CD14-positive monocyte (primary cell): ENCODE data around the gene DSTN. TPM values are rescaled to one million over a fixed set of nuclear protein-coding genes. Genes with fewer than 3 reads are reported as not detected.

Experiments used
- DNase-seq, 3 donors: peaks; one replicate each; pipeline ENCODE4 v3.0.0-alpha.2; 2011 to 2022
- H2AFZ ChIP-seq: 2 replicates; pipeline ENCODE4 v1.6.0; 2012; ENCODE audit warnings: mild to moderate bottlenecking, low read depth, low read length, inconsistent platforms; ENCODE audit not compliant: insufficient read depth, poor library complexity, severe bottlenecking
- H3K27ac ChIP-seq, 2 donors: 1 replicate in 1 of 2; 2 replicates in 1 of 2; pipeline ENCODE4 v1.5.1; 2012 to 2013; ENCODE audit warnings: low read length in 2 of 2, control low read depth in 1 of 2, inconsistent platforms in 1 of 2, low read depth in 1 of 2, mild to moderate bottlenecking in 1 of 2
- H3K27me3 ChIP-seq, 2 donors: one replicate each; pipeline versions ENCODE4 v1.6.0 to v1.6.1; 2011 to 2013; ENCODE audit warnings: low read length in 2 of 2; ENCODE audit not compliant: control insufficient read depth in 2 of 2, insufficient read depth in 2 of 2
- H3K36me3 ChIP-seq, 2 donors: replicated peaks in 1 of 2; 1 replicate in 1 of 2; 2 replicates in 1 of 2; pipeline versions ENCODE4 v1.5.1 to v1.6.1; 2012 to 2013; ENCODE audit warnings: low read length in 2 of 2, control low read depth in 1 of 2, inconsistent platforms in 1 of 2, mild to moderate bottlenecking in 1 of 2; ENCODE audit not compliant: insufficient read depth in 2 of 2, control insufficient read depth in 1 of 2
- H3K4me1 ChIP-seq, 2 donors: 1 replicate in 1 of 2; 2 replicates in 1 of 2; pipeline versions ENCODE4 v1.5.1 to v1.6.1; 2012 to 2013; ENCODE audit warnings: low read length in 2 of 2, control low read depth in 1 of 2, inconsistent platforms in 1 of 2, mild to moderate bottlenecking in 1 of 2, moderate library complexity in 1 of 2; ENCODE audit not compliant: insufficient read depth in 2 of 2, control insufficient read depth in 1 of 2
- H3K4me2 ChIP-seq: replicated peaks from 2 replicates; pipeline ENCODE3; 2012; ENCODE audit warnings: low read length, moderate library complexity, mild to moderate bottlenecking; ENCODE audit not compliant: poor library complexity, severe bottlenecking; ENCODE audit errors: extremely low read depth
- H3K4me3 ChIP-seq, 3 experiments: fragments of 200-600 bp in 1 of 3; sonication (generic) in 1 of 3; replicated peaks in 1 of 3; 1 replicate in 2 of 3; 2 replicates in 1 of 3; pipeline ENCODE4 v1.5.1; 2011 to 2013; ENCODE audit warnings: low read length in 3 of 3, mild to moderate bottlenecking in 3 of 3, control low read depth in 2 of 3, low read depth in 2 of 3, inconsistent platforms in 1 of 3, moderate library complexity in 1 of 3
- H3K79me2 ChIP-seq: 2 replicates; pipeline ENCODE4 v1.6.0; 2012; ENCODE audit warnings: mild to moderate bottlenecking, control low read depth, inconsistent platforms, low read length, moderate library complexity; ENCODE audit not compliant: insufficient read depth
- H3K9ac ChIP-seq: 2 replicates; pipeline ENCODE4 v1.6.0; 2017; ENCODE audit warnings: low read length, mild to moderate bottlenecking; ENCODE audit not compliant: insufficient read depth, poor library complexity, severe bottlenecking
- H3K9me3 ChIP-seq, 2 donors: replicated peaks in 1 of 2; 1 replicate in 1 of 2; 2 replicates in 1 of 2; pipeline versions ENCODE4 v1.5.1 to v1.6.1; 2012 to 2013; ENCODE audit warnings: low read length in 2 of 2, control low read depth in 1 of 2; ENCODE audit not compliant: control insufficient read depth in 1 of 2, insufficient read depth in 1 of 2
- H4K20me1 ChIP-seq: 2 replicates; pipeline ENCODE4 v1.6.0; 2012; ENCODE audit warnings: mild to moderate bottlenecking, low read length, control low read depth, moderate library complexity; ENCODE audit not compliant: insufficient read depth
- H3K27ac Mint-ChIP-seq, 7 donors: one replicate each; pipeline ENCODE4 v1.8.0; 2020; ENCODE audit warnings: mild to moderate bottlenecking in 7 of 7, mixed read lengths in 7 of 7, moderate library complexity in 6 of 7, inconsistent platforms in 2 of 7
- H3K27me3 Mint-ChIP-seq, 3 donors: one replicate each; pipeline ENCODE4 v1.8.0; 2021 to 2022; ENCODE audit warnings: low read depth in 3 of 3, mild to moderate bottlenecking in 3 of 3, mixed read lengths in 3 of 3, moderate library complexity in 3 of 3, inconsistent platforms in 1 of 3
- H3K36me3 Mint-ChIP-seq, 2 donors: one replicate each; pipeline ENCODE4 v1.8.0; 2020; ENCODE audit warnings: mixed read lengths in 2 of 2, inconsistent platforms in 1 of 2, mild to moderate bottlenecking in 1 of 2
- H3K4me1 Mint-ChIP-seq: one replicate; pipeline ENCODE4 v1.8.0; 2020; ENCODE audit warnings: mild to moderate bottlenecking, mixed read lengths
- H3K4me3 Mint-ChIP-seq, 2 donors: one replicate each; pipeline ENCODE4 v1.8.0; 2020; ENCODE audit warnings: mild to moderate bottlenecking in 2 of 2, mixed read lengths in 2 of 2, moderate library complexity in 1 of 2
- H3K9me3 Mint-ChIP-seq, 7 donors: one replicate each; pipeline ENCODE4 v1.8.0; 2020 to 2022; ENCODE audit warnings: mixed read lengths in 7 of 7, mild to moderate bottlenecking in 6 of 7, moderate library complexity in 6 of 7, inconsistent platforms in 2 of 7
- WGBS: methylation state at CpG from one replicate; pipeline ENCODE4 v1.1.5; 2013; ENCODE audit warnings: missing lambda C conversion rate; ENCODE audit not compliant: insufficient coverage; 5-methylcytosine and 5-hydroxymethylcytosine counted together
- intact Hi-C, 2 donors: fragments of 100-400 bp; cut with micrococcal nuclease; formaldehyde crosslinking; loops; one replicate each; pipeline versions ENCODE4 v1.15.0 to v1.15.1; 2023
- polyA plus RNA-seq, 3 donors: library from polyadenylated mRNA; depleted of rRNA in 1 of 3; unstranded in 2 of 3; stranded (reverse) in 1 of 3; fragments of 300-500 nt in 2 of 3; fragments of >200 nt in 1 of 3; fragmentation: Illumina TruSeq in 2 of 3; gene quantifications; 1 replicate in 2 of 3; 2 replicates in 1 of 3; pipeline ENCODE4 v1.2.3, GENCODE V29; 2012 to 2021
- TF ChIP-seq, protein P1 (sequence below): fragments of 200-600 bp; IDR thresholded peaks from one replicate; pipeline ENCODE4 v1.8.0; 2022; ENCODE audit warnings: antibody characterized with exemption, mild to moderate bottlenecking

The DSTN gene
- polyA plus RNA-seq, 3 donors, result 15.6 to 63.8 (median 58.4) TPM

DNA sequence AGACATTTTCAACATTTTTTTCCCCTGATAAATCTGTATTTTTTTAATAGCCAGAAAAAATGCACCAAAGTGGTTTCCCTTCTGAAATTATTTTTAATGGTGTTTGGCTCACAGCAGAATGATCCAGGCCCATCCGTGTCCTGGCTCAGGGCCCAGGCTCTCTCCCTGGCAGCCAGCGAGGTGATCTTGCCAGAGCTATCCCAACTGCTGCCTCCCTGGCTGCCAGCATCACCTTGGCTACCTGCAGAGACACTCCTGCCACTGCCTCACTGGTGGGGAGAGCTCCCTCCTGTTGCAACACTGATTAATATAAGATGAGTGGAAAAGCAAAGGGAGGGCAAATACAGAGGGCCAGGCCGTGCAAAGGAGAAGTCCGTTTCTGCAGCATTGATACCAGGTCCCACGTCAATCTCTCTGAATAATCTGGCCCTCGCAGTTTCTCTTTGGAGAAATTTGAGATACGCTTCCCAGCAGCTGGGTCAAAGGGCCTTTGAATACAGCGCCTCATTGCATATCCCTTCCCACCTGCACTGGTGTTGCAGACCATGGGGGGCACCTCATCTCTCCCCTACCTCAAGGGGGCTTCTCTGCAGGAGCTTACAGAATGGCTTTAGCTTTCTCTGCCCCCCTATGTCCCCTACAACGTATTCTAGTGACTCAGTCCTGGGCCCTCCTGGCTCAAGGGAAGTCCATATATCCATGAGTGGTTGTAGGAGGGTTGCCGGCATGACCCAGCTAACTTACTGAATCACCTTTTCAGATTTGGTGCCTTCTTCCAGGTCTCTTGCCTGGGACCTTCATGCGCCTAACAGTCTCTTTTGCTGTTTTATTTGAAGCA lies 12.8 kb upstream of the DSTN start:
- no peaks in the 10 kb centered on the region for H4K20me1 ChIP-seq

DNA sequence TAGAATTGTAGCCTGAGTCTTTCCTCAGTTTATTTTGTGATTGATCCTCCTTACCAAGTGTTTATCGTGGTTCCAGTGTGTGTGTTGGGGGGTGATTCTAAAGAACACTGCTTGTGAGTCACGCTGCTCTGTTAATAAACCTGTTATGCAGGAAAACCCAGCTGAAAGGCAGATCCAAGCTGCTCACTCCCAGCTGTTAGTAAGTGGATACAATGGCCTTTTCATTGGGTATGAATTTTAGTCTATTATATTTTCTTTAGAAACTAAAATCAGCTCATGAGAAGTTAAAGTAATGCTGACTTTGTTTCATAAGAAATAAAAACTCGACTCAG lies 12.2 kb upstream of the DSTN start:
- peak overlapping the region in 3 of 7 donors; percentile 4 to 81 (median 10) for H3K27ac Mint-ChIP-seq
- H3K9me3 ChIP-seq, result no peaks in the 10 kb centered on the region
- peaks cover 4 to 5% of the 10 kb centered on the region in 2 donors for H3K4me1 ChIP-seq
- H3K4me3 Mint-ChIP-seq, result no peak overlapping the region
- no peaks in the 10 kb centered on the region for H3K27me3 ChIP-seq
- no CpG with 5 or more reads among the region's 3 CpGs for WGBS
- H3K79me2 ChIP-seq, result no peaks in the 10 kb centered on the region
- H3K4me3 ChIP-seq, result no peak overlapping the region
- no peaks in the 10 kb centered on the region for H4K20me1 ChIP-seq
- no peak for DNase-seq
- H3K9me3 Mint-ChIP-seq, result no peaks in the 10 kb centered on the region
- intact Hi-C loops, result no loop called here
- no peaks in the 10 kb centered on the region for H3K27me3 Mint-ChIP-seq
- no peaks in the 10 kb centered on the region for H3K36me3 ChIP-seq
- no peak overlapping the region for H2AFZ ChIP-seq
- no peak overlapping the region for H3K9ac ChIP-seq
- H3K4me2 ChIP-seq, result no peak overlapping the region
- no peak overlapping the region for H3K27ac ChIP-seq
- TF ChIP-seq, protein P1, sequence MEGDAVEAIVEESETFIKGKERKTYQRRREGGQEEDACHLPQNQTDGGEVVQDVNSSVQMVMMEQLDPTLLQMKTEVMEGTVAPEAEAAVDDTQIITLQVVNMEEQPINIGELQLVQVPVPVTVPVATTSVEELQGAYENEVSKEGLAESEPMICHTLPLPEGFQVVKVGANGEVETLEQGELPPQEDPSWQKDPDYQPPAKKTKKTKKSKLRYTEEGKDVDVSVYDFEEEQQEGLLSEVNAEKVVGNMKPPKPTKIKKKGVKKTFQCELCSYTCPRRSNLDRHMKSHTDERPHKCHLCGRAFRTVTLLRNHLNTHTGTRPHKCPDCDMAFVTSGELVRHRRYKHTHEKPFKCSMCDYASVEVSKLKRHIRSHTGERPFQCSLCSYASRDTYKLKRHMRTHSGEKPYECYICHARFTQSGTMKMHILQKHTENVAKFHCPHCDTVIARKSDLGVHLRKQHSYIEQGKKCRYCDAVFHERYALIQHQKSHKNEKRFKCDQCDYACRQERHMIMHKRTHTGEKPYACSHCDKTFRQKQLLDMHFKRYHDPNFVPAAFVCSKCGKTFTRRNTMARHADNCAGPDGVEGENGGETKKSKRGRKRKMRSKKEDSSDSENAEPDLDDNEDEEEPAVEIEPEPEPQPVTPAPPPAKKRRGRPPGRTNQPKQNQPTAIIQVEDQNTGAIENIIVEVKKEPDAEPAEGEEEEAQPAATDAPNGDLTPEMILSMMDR, result no peak
- no peaks in the 10 kb centered on the region for H3K36me3 Mint-ChIP-seq
- peaks cover 9% of the 10 kb centered on the region for H3K4me1 Mint-ChIP-seq

More for the DNA sequence above, 12.8 kb upstream of the DSTN start:
- Histone ChIP-seq H3K36me3 (no peaks in the 10 kb centered on the region), H3K4me1 (peaks cover 4 to 5% of the 10 kb centered on the region in 2 donors), H3K4me3 (no peak overlapping the region), H3K79me2 (no peaks in the 10 kb centered on the region), H3K4me2 (no peak overlapping the region), H3K27me3 (no peaks in the 10 kb centered on the region), H3K9me3 (no peaks in the 10 kb centered on the region), H3K27ac (no peak overlapping the region), H2AFZ (no peak overlapping the region), H3K9ac (no peak overlapping the region)
- H3K27me3 Mint-ChIP-seq, result no peaks in the 10 kb centered on the region
- intact Hi-C loops, result no loop called here
- no peaks in the 10 kb centered on the region for H3K9me3 Mint-ChIP-seq
- H3K4me3 Mint-ChIP-seq, result no peak overlapping the region
- 92% methylated on average over 8 of the region's 11 CpGs for WGBS
- H3K27ac Mint-ChIP-seq, result peak overlapping the region in 3 of 7 donors; percentile 4 to 81 (median 58)
- no peak for DNase-seq
- TF ChIP-seq, protein P1, result no peak
- peaks cover 9% of the 10 kb centered on the region for H3K4me1 Mint-ChIP-seq
- no peaks in the 10 kb centered on the region for H3K36me3 Mint-ChIP-seq
